GM18511 (cell line): ENCODE measurements around the gene MOCOS.
"Not testable (repeated sequence)": the region's sequence is repeated elsewhere in the genome, so short reads cannot be mapped to it uniquely, and the experiment has no call there.

Experiments
- ATAC-seq: cut with Tn5 transposase; IDR thresholded peaks from one replicate; pipeline ENCODE4 v1.9.1; 2021; ENCODE audit warnings: mild to moderate bottlenecking, moderate library complexity; ENCODE audit not compliant: unreplicated experiment

Gene MOCOS

GRCh38 chr18:36187193-36187825, at the start of gene MOCOS:
MOCOS (plus strand) TSS chr18:36187497; CDS start chr18:36187540, 43 bp downstream.
- ATAC-seq, result peak; percentile 90

GRCh38 chr18:36139245-36139644, 48.1 kb upstream of the MOCOS start:
- no peak for ATAC-seq

- ATAC-seq, result no peak
Observed at GRCh38 chr18:36141576-36141975, 45.7 kb upstream of the MOCOS start.

- ATAC-seq, result no peak
Observed at GRCh38 chr18:36142751-36143150, 44.5 kb upstream of the MOCOS start.

- ATAC-seq, result no peak
Observed at GRCh38 chr18:36143391-36143790, 43.9 kb upstream of the MOCOS start.

- peak; percentile 98 for ATAC-seq
Observed at GRCh38 chr18:36149514-36150289, 37.6 kb upstream of the MOCOS start.

- ATAC-seq, result no peak
Observed at GRCh38 chr18:36152781-36153180, 34.5 kb upstream of the MOCOS start.

- no peak for ATAC-seq
Observed at GRCh38 chr18:36153203-36153602, 34.1 kb upstream of the MOCOS start.

- ATAC-seq, result no peak
Observed at GRCh38 chr18:36153771-36154170, 33.5 kb upstream of the MOCOS start.

- no peak for ATAC-seq
Observed at GRCh38 chr18:36155851-36156757, 31.2 kb upstream of the MOCOS start.

- ATAC-seq, result no peak
Observed at GRCh38 chr18:36157441-36157840, 29.9 kb upstream of the MOCOS start.

- ATAC-seq, result no peak
Observed at GRCh38 chr18:36158266-36158867, 28.9 kb upstream of the MOCOS start.

GRCh38 chr18:36160959-36161371, 26.3 kb upstream of the MOCOS start:
- ATAC-seq, result no peak

- ATAC-seq, result no peak
Observed at GRCh38 chr18:36162981-36163380, 24.3 kb upstream of the MOCOS start.

GRCh38 chr18:36167692-36168218, 19.5 kb upstream of the MOCOS start:
- no peak for ATAC-seq

GRCh38 chr18:36168296-36168695, 19.0 kb upstream of the MOCOS start:
- ATAC-seq, result not testable (repeated sequence)

GRCh38 chr18:36169938-36170337, 17.4 kb upstream of the MOCOS start:
- no peak for ATAC-seq

- no peak for ATAC-seq
Observed at GRCh38 chr18:36175481-36175880, 11.8 kb upstream of the MOCOS start.

- no peak for ATAC-seq
Observed at GRCh38 chr18:36176177-36176584, 11.1 kb upstream of the MOCOS start.

GRCh38 chr18:36176711-36177110, 10.6 kb upstream of the MOCOS start:
- ATAC-seq, result no peak

GRCh38 chr18:36177913-36178312, 9.4 kb upstream of the MOCOS start:
- no peak for ATAC-seq
